GM04504 (cell line): ENCODE measurements around the gene TM4SF4.

Experiments used
- DNase-seq: peaks from one replicate; pipeline ENCODE4 v3.0.0-alpha.2; 2012; ENCODE audit warnings: low read depth

TM4SF4 gene

DNA sequence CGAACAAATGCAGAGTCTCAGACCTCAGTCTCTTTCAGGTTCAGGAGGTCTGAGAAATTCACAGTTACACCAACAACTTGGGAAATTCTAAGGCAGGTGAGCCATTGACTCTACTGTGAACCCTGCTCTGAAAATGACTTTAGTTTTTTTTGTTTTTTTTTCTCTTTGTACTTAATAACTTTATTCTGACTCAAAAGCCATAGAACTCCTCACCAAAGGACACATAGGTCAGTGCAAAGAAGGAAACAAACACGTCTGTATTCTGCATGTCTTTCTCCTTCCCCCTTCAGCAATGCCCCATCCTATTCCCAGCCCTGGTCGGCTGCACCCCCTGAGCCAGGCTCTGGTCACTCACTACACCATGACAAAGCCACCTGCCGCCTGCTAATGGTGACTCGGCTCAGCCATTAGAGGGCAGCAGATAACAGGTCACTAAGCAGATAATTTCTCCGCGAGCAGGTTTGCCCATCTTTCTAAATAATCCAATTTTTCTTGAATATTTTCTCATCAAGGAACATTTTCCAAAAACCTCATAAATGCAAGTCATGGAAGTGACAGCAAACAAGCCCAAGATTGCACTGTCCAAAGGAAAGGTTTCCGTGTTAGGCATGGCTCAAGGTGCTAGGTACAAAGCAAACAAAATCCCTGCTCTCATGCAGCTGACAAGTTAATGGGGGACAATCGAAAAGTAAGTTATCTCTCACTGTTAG, 37.7 kb downstream of the TM4SF4 start:
- peak; percentile 36 for DNase-seq

DNA sequence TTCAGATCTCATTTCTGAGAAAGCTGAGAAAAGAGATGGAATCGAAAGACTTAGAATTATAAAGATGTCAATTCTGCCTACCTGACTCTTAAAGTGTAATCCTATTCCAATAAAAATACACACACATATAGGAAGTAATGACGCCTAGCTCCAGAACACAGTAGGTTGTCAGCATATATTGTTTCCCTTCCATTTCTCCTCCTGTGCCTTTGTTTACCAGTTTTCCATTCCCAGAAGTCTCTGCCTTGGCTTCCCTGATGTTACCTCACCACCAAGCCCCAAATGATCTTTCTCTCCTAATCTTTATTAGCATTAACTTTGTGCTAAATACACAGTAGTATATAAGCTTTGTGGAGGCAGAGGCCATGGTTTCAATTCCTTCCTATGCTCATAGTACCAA, 40.0 kb downstream of the TM4SF4 start:
- DNase-seq: no peak

DNA sequence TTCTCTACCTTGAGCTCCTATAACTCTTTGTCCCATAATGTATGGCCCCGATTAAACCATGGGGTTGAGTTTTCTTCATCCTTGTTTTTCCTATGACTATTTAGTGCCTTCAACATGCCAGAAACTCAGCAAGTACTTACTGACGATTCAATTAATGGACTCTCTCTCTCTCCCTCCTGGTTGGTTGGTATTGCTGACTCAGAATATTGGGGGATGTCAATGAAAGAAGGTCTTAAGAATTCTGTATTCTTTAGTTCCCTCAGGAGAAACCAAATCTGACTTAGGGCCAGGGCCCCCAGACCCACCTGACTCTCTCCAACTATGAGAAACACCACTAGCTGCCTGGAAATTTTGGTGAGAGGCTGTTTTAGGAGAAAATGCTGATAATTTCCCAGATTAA, 40.8 kb downstream of the TM4SF4 start:
- no peak for DNase-seq

DNA sequence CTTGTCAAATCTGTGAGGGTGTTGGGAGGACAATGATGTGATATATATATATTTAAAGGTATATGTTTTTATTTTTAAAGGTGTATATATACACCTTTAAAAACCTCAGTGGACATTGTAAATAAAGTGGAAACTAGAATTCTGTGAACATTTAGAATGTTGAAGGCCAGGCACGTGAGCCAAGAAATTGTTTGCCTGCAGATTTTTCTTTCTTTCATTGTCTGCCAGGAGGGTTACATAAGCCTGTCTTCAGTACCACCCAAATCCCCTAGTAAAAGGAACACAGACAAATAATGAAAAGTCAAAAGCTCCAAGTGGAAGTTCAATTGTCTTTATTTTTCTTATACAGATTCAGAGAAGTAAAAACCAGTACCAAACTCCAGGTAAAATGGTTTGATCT, 42.4 kb downstream of the TM4SF4 start:
- no peak for DNase-seq

DNA sequence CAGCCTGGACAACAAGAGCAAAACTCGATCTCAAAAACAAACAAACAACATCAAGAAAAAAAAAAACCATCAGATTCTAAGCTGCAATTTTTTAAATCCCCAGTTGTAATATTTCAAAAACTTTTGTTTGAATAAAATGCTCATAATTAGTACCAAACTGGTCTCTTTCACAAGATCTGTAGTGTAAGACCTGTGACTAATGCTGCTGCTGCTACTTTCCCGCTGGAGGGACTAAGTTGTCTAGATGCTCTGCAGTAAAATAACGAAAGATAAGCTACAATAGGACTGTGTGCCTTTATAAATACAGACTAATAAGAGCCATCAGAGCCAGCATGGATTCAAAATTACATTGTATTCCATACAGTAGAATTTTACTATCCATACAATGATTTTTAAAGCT, 45.4 kb downstream of the TM4SF4 start:
- DNase-seq: no peak

DNA sequence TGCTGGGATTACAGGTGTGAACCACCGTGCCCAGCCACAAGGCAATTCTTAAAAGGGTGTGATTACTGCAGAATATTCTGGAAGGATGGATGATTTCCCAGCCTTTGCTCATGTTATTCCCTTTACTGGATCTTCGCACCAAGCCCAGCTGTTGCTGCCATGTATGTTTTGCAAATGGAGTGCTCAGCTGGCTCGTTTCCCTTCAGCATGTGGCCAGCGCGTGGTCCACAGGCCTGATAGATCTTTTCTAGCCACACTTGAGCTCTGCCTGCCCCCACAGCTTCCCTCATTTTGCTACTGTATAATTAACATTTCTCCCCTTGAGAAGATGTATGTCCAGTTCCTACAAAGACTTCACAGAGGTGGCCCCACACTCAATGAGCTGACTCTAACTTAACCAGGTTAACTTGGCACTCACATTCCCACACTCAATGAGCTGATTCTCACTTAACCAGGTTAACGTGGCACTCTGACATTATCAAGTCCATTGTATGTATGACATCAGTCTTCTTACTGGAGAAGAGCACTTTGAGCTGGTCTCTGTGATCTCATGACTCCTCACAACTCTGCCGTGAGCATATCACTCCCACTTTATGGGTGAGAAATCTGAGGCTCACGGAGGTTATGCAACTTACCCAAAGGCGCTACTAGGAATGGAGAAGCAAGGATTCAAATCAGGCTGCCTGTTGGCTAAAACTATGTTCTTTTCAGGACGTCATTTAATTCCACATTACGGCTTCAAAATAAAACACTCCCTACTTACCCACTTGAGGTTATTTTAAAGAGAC, 49.2 kb downstream of the TM4SF4 start:
- DNase-seq: no peak

DNA sequence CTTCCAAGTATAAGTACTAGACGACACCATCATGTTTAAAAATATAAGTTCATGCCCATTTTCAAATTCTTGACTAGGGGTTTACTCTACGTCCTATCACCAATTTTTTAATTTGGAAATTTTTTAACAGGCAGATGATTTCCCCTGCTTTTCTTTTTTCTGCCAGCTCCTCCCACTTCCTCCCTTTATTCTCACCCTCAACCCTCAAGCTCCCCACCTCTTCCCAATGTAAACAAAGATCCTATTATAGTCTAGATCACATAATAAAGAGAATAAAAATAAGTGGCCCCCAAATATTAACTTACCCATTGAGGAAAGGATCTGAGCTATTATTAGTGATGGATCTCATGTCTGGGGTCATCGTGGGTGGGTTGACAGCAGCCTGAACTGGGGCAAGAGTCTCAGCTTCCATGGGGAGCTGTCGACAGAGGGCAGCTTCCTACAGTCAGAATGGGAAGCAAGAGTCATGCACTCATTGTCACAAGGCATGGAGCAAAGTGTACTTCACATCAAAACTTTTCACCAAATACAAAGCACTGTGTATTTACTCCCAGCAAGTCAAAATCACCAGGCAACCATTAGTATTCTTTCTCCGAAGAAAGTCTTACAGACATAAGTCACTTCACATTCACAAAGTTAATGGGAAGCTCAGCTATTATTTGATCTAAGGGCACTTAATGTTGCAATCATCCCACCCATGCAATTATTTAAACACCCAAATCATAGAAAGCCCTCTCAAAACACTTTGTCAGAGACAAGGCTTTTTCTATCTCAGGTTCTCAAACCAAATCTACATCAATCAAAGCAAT, 53.2 kb downstream of the TM4SF4 start:
- DNase-seq: no peak

DNA sequence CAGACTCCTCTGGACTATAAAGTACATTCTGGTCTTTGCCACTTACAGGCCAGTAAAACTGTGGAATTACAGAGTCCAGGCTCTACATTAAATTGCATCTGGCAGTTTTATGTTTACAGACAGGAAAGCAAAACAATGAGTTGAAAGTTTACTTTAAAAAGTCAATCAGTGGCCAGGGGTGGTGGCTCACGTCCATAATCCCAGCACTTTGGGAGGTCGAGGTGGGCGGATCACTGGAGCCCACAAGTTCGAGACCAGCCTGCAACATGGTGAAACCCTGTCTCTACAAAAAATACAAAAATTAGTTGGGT, 53.8 kb downstream of the TM4SF4 start:
- no peak for DNase-seq

DNA sequence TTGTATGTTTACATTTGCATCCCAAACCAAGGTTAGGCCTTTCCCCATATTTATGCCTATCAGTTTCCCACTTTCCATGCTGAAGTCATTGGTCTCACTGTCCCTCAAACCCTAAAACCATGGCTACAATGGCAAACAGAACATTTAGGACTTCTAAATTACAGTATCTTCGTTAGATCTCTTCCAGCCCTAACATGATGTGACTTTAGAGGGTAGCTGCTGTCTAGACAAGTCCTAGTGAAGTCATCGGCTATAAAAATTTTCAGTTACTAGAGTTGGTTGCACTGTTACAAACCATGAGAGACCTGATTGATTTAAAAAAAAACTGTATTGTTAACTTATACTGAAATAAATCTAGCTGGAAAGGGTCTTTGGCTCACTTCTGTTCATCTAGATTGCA, 54.6 kb downstream of the TM4SF4 start:
- no peak for DNase-seq

DNA sequence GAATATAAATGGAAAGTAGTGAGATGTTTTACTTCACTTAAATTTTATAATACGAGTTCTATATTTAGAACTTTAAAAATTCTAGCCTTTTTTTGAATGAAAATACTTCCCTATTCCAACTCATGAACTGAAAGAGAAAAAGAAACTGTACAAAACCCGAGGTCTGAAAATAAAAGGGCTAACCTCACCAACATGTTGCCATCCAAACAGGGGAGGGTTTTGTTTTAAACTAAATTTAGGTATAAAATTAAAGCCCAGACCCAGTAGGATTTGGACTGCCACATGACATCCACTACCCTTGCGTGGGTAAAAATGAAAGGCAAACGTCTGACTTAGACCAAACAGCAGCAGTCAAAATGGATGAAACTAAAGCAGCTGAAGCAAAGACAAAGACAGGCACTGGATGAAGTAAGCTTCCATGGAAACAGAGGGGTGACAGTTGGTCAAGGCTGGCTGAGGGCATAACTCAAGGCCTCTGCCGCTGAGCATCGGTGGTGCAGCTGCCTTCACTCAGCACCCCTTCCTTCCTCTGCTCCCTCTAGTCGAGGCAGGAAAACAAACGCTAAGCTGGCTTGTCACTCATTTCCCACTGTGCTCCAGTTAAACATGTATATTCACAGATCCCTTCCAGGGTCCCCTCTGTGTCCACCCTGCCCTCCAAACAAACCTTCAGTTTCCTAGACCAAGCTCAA, 58.1 kb downstream of the TM4SF4 start:
- no peak for DNase-seq

DNA sequence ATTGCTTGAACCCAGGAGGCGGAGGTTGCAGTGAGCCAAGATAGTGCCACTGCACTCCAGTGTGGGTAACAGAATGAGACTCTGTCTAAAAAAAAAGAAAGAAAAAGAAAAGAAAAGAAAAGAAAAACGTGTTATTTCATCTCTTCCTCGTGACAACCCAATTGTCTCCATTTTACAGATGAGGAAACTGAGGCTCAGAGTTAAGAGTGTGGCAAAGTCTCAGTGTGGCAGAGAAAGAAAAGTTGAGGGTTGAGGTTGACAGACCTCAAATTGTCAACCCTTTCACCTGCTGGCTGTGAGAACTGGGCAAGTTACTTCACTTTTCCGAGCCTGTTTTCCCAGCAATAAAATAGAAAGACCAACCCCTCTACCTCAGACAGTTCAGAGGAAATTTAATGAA, 59.6 kb downstream of the TM4SF4 start:
- DNase-seq: no peak

DNA sequence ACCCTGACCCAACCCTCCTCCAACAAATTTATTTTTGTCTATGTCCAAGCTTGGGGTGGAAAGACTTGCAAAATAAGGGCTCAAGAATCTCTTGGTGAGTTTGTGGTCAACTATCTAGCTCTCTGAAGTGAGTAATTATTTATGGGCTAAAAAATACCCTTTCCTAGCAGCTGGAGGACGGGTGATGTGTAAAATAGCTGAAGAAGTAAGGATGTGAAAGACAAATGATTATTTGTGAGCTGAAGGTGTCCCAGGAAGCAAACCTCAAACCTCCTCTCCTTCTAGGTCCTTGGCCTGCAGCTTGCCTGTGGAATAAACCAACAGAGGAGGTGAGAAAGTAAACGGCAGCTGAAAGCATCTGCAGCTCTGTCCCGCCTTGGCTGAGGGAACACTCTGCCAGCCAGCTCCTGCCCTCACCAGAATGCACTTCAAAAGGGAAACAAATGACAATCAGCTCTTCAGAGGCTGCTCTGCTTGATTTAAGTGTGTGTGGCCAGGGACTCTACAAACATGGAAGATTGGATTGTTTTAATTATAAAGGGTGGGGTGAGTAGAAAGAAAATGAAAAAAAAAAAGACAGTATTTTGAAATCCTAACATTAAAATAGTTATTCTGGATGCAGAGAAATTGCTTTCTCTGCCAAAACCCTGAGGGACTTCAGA, 60.3 kb downstream of the TM4SF4 start:
- DNase-seq: no peak

DNA sequence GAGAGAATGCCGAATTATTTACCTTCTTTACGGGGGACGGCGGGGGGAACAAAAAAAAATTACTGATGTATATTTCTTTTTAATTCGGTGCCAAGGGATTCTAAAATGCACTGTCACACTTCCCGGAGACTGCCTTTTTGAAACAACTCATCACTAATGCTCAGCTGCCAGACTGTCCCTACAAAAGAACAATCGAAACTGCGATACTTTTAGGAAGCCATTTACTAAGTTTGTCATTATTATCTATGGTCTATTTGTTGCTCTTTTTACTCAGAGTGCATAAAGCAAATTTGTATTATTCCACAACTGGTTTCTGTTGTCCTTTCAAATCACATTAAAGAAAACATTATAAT, 60.8 kb downstream of the TM4SF4 start:
- no peak for DNase-seq

DNA sequence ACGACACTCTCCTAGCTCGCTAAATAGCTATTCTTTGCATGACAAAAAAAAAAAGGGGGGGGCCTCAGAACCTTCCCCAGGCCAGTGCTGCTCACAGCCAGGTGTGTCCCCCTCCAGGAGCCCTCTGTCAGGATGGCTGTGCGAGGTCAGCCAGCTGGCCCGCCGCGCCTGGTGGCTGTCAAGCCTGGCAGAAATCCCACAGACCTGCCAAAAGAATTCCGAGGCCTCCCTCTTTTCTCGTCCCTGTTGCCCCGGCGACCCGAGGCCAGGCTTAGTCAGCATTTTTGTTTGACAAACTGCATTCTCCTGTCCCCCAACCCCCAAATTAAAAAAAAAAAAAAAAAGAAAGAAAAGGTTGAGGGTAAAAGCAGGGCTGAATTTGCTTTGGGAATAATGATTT, 61.9 kb downstream of the TM4SF4 start:
- no peak for DNase-seq

DNA sequence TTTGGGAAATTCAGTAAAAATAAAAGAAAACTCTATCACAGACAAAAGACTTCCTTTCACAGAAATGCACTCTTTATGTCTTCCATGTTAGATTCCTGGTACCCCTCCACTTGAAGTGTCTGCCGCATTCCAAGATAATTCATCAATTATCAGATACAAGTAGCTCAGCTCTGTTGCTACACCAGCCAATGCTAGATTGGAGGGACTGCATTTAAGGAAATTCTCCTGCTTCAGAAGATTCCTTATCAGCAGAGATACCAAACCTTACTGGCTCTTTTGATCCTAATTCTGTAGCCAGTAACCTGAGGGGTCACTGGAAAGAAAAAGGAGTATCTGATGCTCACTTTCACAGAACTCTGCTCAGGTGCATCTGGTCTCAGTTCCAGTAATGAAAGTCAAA, 63.9 kb downstream of the TM4SF4 start:
- no peak for DNase-seq

DNA sequence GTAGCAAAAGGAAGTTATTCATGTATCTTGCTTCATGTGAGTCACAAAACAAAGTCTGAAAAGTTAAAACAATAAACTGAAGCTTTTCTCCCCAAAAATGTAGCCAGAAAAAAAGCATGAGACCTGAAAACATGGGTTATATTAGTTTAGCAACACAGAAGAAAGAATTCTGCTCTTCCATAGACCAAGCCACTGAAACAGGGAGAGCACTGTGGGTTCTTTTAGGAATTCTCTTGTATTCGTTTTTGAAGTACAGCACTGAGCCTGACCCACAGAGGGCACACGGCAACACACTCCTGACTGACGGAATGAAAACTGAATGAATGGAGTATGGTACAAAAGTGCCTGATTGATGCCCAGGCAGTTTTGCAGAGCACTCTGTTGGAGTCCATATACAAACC, 66.6 kb downstream of the TM4SF4 start:
- no peak for DNase-seq

DNA sequence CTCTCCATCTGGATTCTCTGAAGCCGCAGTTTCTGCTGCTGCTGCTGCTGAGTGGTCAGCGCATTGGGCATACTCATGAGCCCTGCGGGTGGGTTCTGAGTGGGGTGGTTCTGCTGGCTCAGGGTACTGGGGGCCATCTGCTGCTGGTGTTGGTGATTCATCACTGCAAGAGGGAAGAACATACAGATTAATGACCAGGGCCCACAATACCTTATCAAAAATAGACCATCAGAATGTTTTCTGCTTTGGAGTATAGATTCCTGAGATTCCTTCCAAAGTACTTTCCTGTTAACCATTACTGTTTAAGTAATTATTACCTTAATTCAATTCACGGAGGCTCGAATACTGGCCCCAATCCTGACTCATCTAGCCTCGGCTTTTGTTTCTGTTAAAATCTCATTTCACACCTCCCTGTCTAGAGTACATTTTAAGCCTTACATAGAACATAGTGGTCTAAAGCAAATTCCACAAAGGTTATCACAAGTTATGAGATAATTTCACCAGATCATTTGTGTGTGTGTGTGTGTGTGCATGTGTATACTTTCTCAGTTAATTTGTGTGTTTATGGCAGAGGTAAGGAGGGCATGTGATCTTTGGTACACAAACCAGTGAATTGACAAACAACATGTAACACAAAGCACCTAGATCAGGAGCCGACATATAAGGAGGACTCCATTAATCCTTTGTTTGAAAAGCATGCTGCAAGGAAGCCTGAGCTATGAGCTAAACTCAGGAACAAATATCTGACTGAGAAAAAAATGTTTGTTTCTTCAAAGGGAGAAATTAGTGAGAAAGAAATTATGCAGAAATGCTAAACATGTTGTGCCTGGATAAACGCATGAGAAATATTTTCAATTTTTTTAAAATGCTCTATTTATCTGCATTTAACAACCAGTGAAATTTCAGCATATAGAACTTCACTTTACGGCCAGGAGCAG, 68.1 kb downstream of the TM4SF4 start:
- no peak for DNase-seq

DNA sequence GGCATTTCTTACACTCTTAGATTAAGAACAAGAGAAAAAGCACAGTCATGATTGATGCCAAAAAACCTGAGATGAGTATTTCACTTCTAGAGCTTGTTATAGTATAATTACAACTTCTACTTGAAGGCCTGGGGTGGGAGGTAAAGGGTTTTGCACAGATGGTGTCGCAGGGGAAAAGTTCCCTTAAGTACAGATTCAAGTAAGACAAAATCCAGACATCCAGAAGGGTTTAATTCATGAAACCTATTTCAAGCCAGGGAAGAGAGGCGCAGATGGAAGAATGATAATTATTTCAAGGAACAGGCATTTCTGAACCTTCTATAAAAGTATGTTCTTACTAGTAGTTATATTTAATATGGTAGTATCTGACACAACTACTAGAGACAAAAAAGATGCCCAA, 70.6 kb downstream of the TM4SF4 start:
- no peak for DNase-seq

DNA sequence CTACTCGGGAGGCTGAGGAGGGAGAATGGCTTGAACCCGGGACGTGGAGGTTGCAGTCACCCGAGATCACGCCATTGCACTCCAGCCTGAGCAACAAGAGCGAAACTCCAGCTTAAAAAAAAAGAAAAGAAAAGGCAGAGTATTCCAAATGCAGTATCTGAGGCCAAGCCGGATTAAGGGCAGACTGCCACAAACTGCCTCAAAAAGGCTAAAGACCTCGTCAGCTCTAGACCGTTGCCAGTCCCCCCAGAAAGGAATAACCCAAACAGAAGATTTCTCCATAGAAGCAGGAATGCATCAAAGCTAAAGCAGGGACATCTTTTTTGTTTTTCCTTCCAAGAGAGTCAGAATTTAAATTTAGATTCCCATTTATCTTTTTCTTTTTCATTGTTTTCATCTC, 72.9 kb downstream of the TM4SF4 start:
- no peak for DNase-seq

DNA sequence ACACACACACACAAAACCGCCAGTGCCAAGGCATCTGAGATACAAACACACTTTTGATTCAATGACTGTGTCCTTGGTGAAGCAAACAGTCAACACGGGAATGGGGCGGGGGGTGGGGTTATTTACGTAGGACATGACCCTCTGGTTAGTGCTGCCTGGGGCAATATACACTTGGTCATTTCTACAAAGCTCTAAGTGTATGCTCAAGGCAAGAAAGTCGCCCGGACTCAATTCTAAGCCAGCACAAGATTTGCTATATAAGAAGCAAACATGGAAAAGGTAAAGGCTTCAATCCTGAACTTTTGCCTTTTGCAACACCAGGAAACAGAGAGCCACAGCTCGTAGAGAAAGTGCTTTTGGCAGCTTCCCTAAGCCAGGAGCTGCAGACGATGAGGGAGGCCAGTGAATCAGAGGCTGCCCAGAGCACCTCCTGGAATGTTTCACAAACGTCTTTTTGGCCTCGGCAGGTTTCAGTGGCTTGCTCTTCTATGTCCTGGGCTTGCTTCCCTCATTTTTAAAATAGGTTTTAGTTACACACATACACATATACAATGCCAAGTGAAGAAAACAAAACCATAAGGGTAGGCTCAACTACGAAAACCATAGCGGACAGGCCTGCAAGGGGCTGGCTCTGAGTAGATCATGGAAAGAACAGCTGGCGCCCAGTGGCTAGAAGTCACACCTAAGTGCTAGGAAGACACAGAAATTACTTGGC, 73.6 kb downstream of the TM4SF4 start:
- DNase-seq: no peak
